B cell (primary cell): ENCODE measurements around the gene DHX9. TPM values are rescaled to one million over a fixed set of nuclear protein-coding genes. Genes with fewer than 3 reads are reported as not detected.

Source experiments
- ATAC-seq: fragments of 200-7000 bp; cut with Tn5 transposase; one replicate; pipeline ENCODE4 v1.10.0; 2021; ENCODE audit warnings: low read depth, mild to moderate bottlenecking, moderate number of reproducible peaks, moderate library complexity
- CTCF ChIA-PET: fragments of 350-600 bp; sonication (Branson Sonifier 250); formaldehyde crosslinking; loops from one replicate; lab custom pipeline; 2021; ENCODE audit warnings: antibody characterized with exemption, inconsistent platforms; lab: Charles Lee
- POLR2A ChIA-PET: fragments of 350-600 bp; sonication (Branson Sonifier 250); formaldehyde crosslinking; loops from one replicate; lab custom pipeline; 2021; ENCODE audit warnings: antibody characterized with exemption; lab: Charles Lee
- DNase-seq: peaks from one replicate; pipeline ENCODE4 v3.0.0; 2013
- H2AFZ ChIP-seq: 2 replicates; pipeline ENCODE4 v1.6.1; 2012; ENCODE audit warnings: mild to moderate bottlenecking, low read depth, low read length; ENCODE audit not compliant: insufficient read depth, poor library complexity, severe bottlenecking
- H3K27ac ChIP-seq, 2 donors: 1 replicate in 1 of 2; 2 replicates in 1 of 2; pipeline ENCODE4 v1.5.1; 2012 to 2013; ENCODE audit warnings: low read length in 2 of 2, mild to moderate bottlenecking in 2 of 2, moderate library complexity in 1 of 2
- H3K27me3 ChIP-seq, 4 experiments: fragments of 200-600 bp in 1 of 4; sonication (generic) in 1 of 4; replicated peaks in 1 of 4; 1 replicate in 2 of 4; 2 replicates in 2 of 4; pipeline versions ENCODE4 v1.6.1 to v1.7.0; 2013 to 2016; ENCODE audit warnings: low read length in 3 of 4, mild to moderate bottlenecking in 2 of 4, mixed read lengths in 1 of 4, moderate library complexity in 1 of 4; ENCODE audit not compliant: insufficient read depth in 4 of 4, control insufficient read depth in 3 of 4; ENCODE audit errors: control extremely low read depth in 1 of 4
- H3K36me3 ChIP-seq, 2 experiments: replicated peaks in 1 of 2; 1 replicate in 1 of 2; 2 replicates in 1 of 2; pipeline versions ENCODE4 v1.6.1 to v1.7.1; 2013; ENCODE audit warnings: low read length in 1 of 2; ENCODE audit not compliant: insufficient read depth in 2 of 2, control insufficient read depth in 1 of 2; ENCODE audit errors: control extremely low read depth in 1 of 2, extremely low read depth in 1 of 2
- H3K4me1 ChIP-seq, 2 donors: fragments of 200-600 bp in 1 of 2; sonication (generic) in 1 of 2; 1 replicate in 1 of 2; 2 replicates in 1 of 2; pipeline versions ENCODE4 v1.5.1 to v1.6.1; 2013 to 2017; ENCODE audit warnings: low read length in 2 of 2; ENCODE audit not compliant: control insufficient read depth in 2 of 2, insufficient read depth in 2 of 2
- H3K4me2 ChIP-seq: replicated peaks from 2 replicates; pipeline ENCODE3; 2012; ENCODE audit warnings: mild to moderate bottlenecking, low read depth, low read length; ENCODE audit not compliant: poor library complexity, severe bottlenecking
- H3K4me3 ChIP-seq, 5 experiments: fragments of 200-600 bp in 1 of 5; sonication (generic) in 1 of 5; 1 replicate in 3 of 5; 2 replicates in 2 of 5; pipeline versions ENCODE4 v1.5.1 to v1.7.0; 2011 to 2016; ENCODE audit warnings: low read length in 4 of 5, mild to moderate bottlenecking in 4 of 5, low read depth in 2 of 5, control low read depth in 1 of 5, moderate library complexity in 1 of 5; ENCODE audit not compliant: insufficient read depth in 1 of 5; ENCODE audit errors: control extremely low read depth in 1 of 5, extremely low read depth in 1 of 5
- H3K79me2 ChIP-seq: fragments of 200-600 bp; sonication (generic); one replicate; pipeline ENCODE4 v1.6.0; 2016; ENCODE audit warnings: low read length; ENCODE audit not compliant: control insufficient read depth, insufficient read depth
- H3K9ac ChIP-seq: fragments of 200-600 bp; sonication (generic); 2 replicates; pipeline ENCODE4 v1.6.1; 2017; ENCODE audit warnings: mild to moderate bottlenecking, low read length, moderate library complexity
- H3K9me3 ChIP-seq, 3 donors: one replicate each; pipeline versions ENCODE4 v1.6.1 to v1.7.1; 2013; ENCODE audit warnings: low read length in 2 of 3; ENCODE audit not compliant: control insufficient read depth in 2 of 3, insufficient read depth in 1 of 3; ENCODE audit errors: control extremely low read depth in 1 of 3
- H4K20me1 ChIP-seq: 2 replicates; pipeline ENCODE4 v1.6.0; 2012; ENCODE audit warnings: mild to moderate bottlenecking, low read length; ENCODE audit not compliant: insufficient read depth, control insufficient read depth, poor library complexity, severe bottlenecking
- H3K27ac Mint-ChIP-seq: one replicate; pipeline ENCODE4 v1.8.0; 2021; ENCODE audit warnings: mixed read lengths
- H3K27me3 Mint-ChIP-seq: one replicate; pipeline ENCODE4 v1.8.0; 2021; ENCODE audit warnings: mixed read lengths
- H3K4me1 Mint-ChIP-seq: one replicate; pipeline ENCODE4 v1.8.0; 2021; ENCODE audit warnings: mixed read lengths
- H3K4me3 Mint-ChIP-seq: one replicate; pipeline ENCODE4 v1.8.0; 2021; ENCODE audit warnings: mixed read lengths
- H3K9me3 Mint-ChIP-seq: one replicate; pipeline ENCODE4 v1.8.0; 2022; ENCODE audit warnings: mixed read lengths; ENCODE audit not compliant: insufficient read depth
- EZH2 ChIP-seq: IDR thresholded peaks from 2 replicates; pipeline ENCODE4 v1.6.1; 2012; ENCODE audit warnings: borderline replicate concordance, low read depth, mild to moderate bottlenecking, moderate library complexity, low read length; ENCODE audit not compliant: insufficient read depth, poor library complexity, severe bottlenecking
- WGBS: methylation state at CpG from one replicate; pipeline ENCODE4 v1.1.5; 2013; ENCODE audit warnings: missing lambda C conversion rate; ENCODE audit not compliant: insufficient coverage; 5-methylcytosine and 5-hydroxymethylcytosine counted together
- intact Hi-C: fragments of 100-400 bp; cut with micrococcal nuclease; formaldehyde crosslinking; loops from one replicate; pipeline ENCODE4 v1.10.0; 2022
- polyA plus RNA-seq: library from polyadenylated mRNA; depleted of rRNA; stranded (reverse); fragments of >200 nt; gene quantifications from 2 replicates; pipeline ENCODE4 v1.2.3, GENCODE V29; 2012
- total RNA-seq, 2 donors: library from RNA; stranded (reverse); fragments of 120-200 nt in 1 of 2; gene quantifications; 1 replicate in 1 of 2; 2 replicates in 1 of 2; pipeline versions ENCODE4 v1.2.3 to v1.2.4, GENCODE V29; 2013 to 2022
- TF ChIP-seq, protein P1 (sequence below): fragments of 200-600 bp; IDR thresholded peaks from one replicate; pipeline ENCODE4 v1.8.0; 2022; ENCODE audit warnings: antibody characterized with exemption, mild to moderate bottlenecking

The DHX9 gene
- total and polyA plus RNA-seq, 2 donors (not counting 1 experiment from before 2014, with no cell fraction given): 70.6 to 213 TPM

DNA sequence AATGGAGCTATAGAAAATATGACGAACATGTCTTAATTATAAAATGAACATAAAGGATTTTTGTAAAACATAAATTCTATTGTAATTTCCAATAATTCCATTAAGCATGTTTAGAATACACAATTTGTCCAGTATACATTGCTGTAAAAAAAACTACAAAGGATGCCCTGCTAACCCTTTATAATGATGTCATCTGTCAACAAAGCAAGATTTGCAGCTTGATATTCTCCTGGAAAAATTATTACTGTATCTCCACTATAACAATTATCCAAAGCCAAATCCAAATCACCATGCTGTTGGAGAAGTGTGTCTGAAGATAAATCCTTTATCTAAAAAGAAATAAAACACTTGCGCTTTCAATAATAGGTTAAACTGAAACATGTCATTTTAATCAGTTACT lies 66.2 kb downstream of the DHX9 start:
- H3K27ac ChIP-seq: no peak overlapping the region
- ATAC-seq (no peak), DNase-seq (no peak)
- H3K4me3 ChIP-seq: no peak overlapping the region
- no peaks in the 10 kb centered on the region for H4K20me1 ChIP-seq
- H3K27ac Mint-ChIP-seq: no peak overlapping the region
- WGBS: no CpG with 5 or more reads among the region's 2 CpGs
- ChIA-PET CTCF (no interaction called here), POLR2A (interaction anchor here (0.6 kb wide), 1 partner anchor 230 kb away, joined by 6 read pairs; no protein-coding TSS in a partner anchor)
- H2AFZ ChIP-seq: no peak overlapping the region
- peaks cover 0 to 1% (median 0%) of the 10 kb centered on the region in 3 donors for H3K9me3 ChIP-seq
- no peak overlapping the region for H3K9ac ChIP-seq
- H3K9me3 Mint-ChIP-seq: no peaks in the 10 kb centered on the region
- H3K4me1 ChIP-seq: no peaks in the 10 kb centered on the region
- TF ChIP-seq, protein P1, sequence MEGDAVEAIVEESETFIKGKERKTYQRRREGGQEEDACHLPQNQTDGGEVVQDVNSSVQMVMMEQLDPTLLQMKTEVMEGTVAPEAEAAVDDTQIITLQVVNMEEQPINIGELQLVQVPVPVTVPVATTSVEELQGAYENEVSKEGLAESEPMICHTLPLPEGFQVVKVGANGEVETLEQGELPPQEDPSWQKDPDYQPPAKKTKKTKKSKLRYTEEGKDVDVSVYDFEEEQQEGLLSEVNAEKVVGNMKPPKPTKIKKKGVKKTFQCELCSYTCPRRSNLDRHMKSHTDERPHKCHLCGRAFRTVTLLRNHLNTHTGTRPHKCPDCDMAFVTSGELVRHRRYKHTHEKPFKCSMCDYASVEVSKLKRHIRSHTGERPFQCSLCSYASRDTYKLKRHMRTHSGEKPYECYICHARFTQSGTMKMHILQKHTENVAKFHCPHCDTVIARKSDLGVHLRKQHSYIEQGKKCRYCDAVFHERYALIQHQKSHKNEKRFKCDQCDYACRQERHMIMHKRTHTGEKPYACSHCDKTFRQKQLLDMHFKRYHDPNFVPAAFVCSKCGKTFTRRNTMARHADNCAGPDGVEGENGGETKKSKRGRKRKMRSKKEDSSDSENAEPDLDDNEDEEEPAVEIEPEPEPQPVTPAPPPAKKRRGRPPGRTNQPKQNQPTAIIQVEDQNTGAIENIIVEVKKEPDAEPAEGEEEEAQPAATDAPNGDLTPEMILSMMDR: no peak
- no peak for TF ChIP-seq EZH2
- no peaks in the 10 kb centered on the region for H3K4me1 Mint-ChIP-seq
- H3K79me2 ChIP-seq: no peaks in the 10 kb centered on the region
- intact Hi-C loops: no loop called here
- H3K36me3 ChIP-seq: no peaks in the 10 kb centered on the region
- H3K4me2 ChIP-seq: no peak overlapping the region
- H3K27me3 Mint-ChIP-seq: peaks cover 4% of the 10 kb centered on the region
- no peak overlapping the region for H3K4me3 Mint-ChIP-seq
- peaks cover 0 to 3% (median 1%) of the 10 kb centered on the region in 4 experiments for H3K27me3 ChIP-seq

DNA sequence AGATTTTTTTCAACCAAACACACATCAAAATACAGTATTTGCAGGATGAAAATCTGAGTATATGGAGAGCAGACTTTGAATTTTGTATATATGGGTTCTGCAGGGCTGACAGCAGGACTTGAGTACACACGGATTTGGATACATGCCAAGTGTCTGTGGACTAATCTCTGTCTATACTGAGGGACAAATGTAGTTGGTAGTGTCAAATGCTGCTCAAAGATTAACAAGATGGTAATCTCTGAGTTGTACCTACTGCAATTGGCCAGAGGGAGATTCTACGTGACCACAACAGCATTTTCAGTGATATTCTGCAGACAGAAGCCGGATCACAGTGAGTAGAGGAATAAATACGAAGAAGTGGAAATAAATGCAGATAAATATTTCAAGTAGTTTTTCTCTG lies 70.4 kb downstream of the DHX9 start:
- H4K20me1 ChIP-seq: no peaks in the 10 kb centered on the region
- WGBS: 87% methylated on average over 3 of the region's 4 CpGs
- H3K9me3 ChIP-seq: peaks cover 0 to 13% (median 2%) of the 10 kb centered on the region in 3 donors
- H3K27ac ChIP-seq: no peak overlapping the region
- H3K4me1 ChIP-seq: no peaks in the 10 kb centered on the region
- H3K4me1 Mint-ChIP-seq: no peaks in the 10 kb centered on the region
- no peak overlapping the region for H3K9ac ChIP-seq
- no peak overlapping the region for H3K27ac Mint-ChIP-seq
- ATAC-seq (no peak), DNase-seq (no peak)
- CTCF ChIA-PET: no interaction called here
- no peaks in the 10 kb centered on the region for H3K36me3 ChIP-seq
- peaks cover 2% of the 10 kb centered on the region for H3K9me3 Mint-ChIP-seq
- TF ChIP-seq, protein P1: no peak
- TF ChIP-seq EZH2: no peak
- H3K27me3 Mint-ChIP-seq: peaks cover 14% of the 10 kb centered on the region
- H3K4me3 Mint-ChIP-seq: no peak overlapping the region
- no peak overlapping the region for H2AFZ ChIP-seq
- POLR2A ChIA-PET: no interaction called here
- intact Hi-C loops: no loop called here
- H3K4me2 ChIP-seq: no peak overlapping the region
- H3K27me3 ChIP-seq: peaks cover 0 to 6% (median 2%) of the 10 kb centered on the region in 4 experiments
- no peaks in the 10 kb centered on the region for H3K79me2 ChIP-seq
- no peak overlapping the region for H3K4me3 ChIP-seq
